Stimulated activated CD4-positive, alpha-beta T cell treated with anti-CD3 and anti-CD28 coated beads, TNF-alpha, amount 100 ng/mL, for 24 hours (primary cell): ENCODE data around the gene PLCH2.
"Not testable (repeated sequence)": the region's sequence is repeated elsewhere in the genome, so short reads cannot be mapped to it uniquely, and the experiment has no call there.

ENCODE experiments used
- DNase-seq, 3 experiments: peaks; one replicate each; pipeline ENCODE4 v3.0.0-alpha.2; 2020; ENCODE audit warnings: low read depth in 3 of 3

The PLCH2 gene

GRCh38 chr1:2440346-2440745 lies 35.7 kb upstream of the PLCH2 start:
- not testable (repeated sequence) for DNase-seq

GRCh38 chr1:2441746-2442145 lies 34.3 kb upstream of the PLCH2 start:
- no peak for DNase-seq

- DNase-seq = no peak
Measured at GRCh38 chr1:2442661-2443060, 33.4 kb upstream of the PLCH2 start.

GRCh38 chr1:2443277-2444137 lies 32.6 kb upstream of the PLCH2 start:
- DNase-seq = peak in 1 of 3 experiments; percentile 28

GRCh38 chr1:2444138-2444591 lies 31.9 kb upstream of the PLCH2 start:
- DNase-seq = no peak

GRCh38 chr1:2445162-2445822 lies 30.8 kb upstream of the PLCH2 start:
- no peak for DNase-seq

- DNase-seq = no peak
Measured at GRCh38 chr1:2445823-2446215, 30.3 kb upstream of the PLCH2 start.

- DNase-seq = no peak
Measured at GRCh38 chr1:2446394-2446793, 29.7 kb upstream of the PLCH2 start.

GRCh38 chr1:2446861-2447260 lies 29.2 kb upstream of the PLCH2 start:
- no peak for DNase-seq

- no peak for DNase-seq
Measured at GRCh38 chr1:2447276-2448097, 28.6 kb upstream of the PLCH2 start.

- no peak for DNase-seq
Measured at GRCh38 chr1:2448098-2448445, 28.0 kb upstream of the PLCH2 start.

- DNase-seq = no peak
Measured at GRCh38 chr1:2449636-2450454, 26.2 kb upstream of the PLCH2 start.

- DNase-seq = no peak
Measured at GRCh38 chr1:2451741-2452140, 24.3 kb upstream of the PLCH2 start.

- no peak for DNase-seq
Measured at GRCh38 chr1:2452201-2452931, 23.7 kb upstream of the PLCH2 start.

- DNase-seq = no peak
Measured at GRCh38 chr1:2452932-2453315, 23.2 kb upstream of the PLCH2 start.

GRCh38 chr1:2454227-2454626 lies 21.9 kb upstream of the PLCH2 start:
- DNase-seq = no peak

GRCh38 chr1:2455757-2456156 lies 20.3 kb upstream of the PLCH2 start:
- DNase-seq = no peak

GRCh38 chr1:2457444-2457843 lies 18.6 kb upstream of the PLCH2 start:
- no peak for DNase-seq

- DNase-seq = no peak
Measured at GRCh38 chr1:2458687-2459086, 17.4 kb upstream of the PLCH2 start.

- not testable (repeated sequence) for DNase-seq
Measured at GRCh38 chr1:2459102-2459753, 16.9 kb upstream of the PLCH2 start.
